T47D (cell line): ENCODE measurements around the gene ADARB2.

Source experiments
- DNase-seq, 2 experiments: peaks; one replicate each; pipeline versions ENCODE4 v3.0.0 to v3.0.0-alpha.2; 2011 to 2012; ENCODE audit warnings: low read depth in 1 of 2, low spot score in 1 of 2
- JUND ChIP-seq: IDR thresholded peaks from 2 replicates; pipeline ENCODE4 v1.6.1; 2012; ENCODE audit warnings: low read depth
- in situ Hi-C: cut with HindIII; loops from 2 replicates; pipeline ENCODE4 v1.10.0; 2016; ENCODE audit warnings: low sequenced_read_pairs, low pct_unique_long_range_greater_than_20kb

The ADARB2 gene

DNA sequence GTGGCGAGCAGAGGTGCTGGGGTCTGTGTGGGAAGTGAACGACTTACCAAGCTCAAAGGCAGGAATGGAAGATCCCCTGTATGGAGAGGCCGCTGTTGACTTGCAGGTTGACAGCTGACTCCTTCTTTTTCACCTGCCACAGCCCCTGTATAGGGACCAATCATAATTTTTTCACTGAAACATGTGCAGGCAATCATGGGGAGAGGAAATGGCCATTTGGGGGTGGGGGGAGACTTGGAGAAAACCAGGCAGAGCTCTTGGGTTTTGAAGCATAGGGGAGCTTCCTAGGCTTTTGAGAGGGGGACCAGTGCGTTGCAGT lies 579.8 kb downstream of the ADARB2 start:
- no peak for DNase-seq
- in situ Hi-C loops: no loop called here
- no peak for TF ChIP-seq JUND

DNA sequence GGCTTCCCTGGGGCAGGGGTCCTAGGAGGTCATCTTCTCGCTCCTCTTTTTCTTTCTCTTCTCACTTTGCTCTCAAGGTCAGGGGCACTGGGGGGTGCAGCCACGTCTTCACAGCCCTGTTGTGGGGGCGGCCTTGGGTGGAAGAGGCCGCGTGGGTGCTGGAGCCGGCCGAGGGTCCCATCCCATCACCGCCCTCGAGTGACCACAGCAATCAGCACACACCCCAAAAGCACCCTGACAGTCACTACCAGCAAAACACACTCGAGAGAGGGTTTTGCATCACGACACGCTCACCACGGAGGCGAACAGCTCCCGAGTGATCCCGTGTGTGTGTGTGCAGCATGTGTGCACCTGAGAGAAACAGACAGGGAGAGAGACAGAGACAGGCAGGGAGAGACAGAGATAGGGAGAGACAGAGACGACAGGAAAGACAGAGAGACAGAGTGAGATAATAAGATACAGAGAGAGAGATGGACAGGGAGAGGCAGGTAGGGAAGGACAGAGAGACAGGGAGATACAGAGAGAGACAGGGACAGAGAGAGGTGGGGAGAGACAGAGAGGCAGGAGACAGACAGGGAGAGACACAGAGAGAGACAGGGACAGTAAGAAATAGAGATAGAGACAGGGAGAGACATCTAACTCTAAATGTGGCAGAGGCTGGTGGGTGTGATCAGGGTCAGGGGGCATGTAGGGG lies 580.3 kb downstream of the ADARB2 start:
- in situ Hi-C loops: no loop called here
- no peak for DNase-seq
- no peak for TF ChIP-seq JUND

DNA sequence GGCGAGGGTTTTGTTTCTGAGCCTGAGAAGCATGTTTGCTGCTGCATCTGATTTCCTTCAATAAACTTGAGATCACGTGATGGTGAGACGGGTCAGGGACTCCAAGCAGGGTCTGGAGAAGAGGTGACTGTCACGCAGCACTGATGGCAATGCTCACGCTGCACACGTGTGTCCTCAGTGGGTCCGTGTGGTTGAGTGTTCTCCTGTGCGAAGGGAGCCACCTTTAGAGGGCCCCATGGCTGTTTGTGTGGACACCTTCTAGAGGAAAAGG lies 580.8 kb downstream of the ADARB2 start:
- TF ChIP-seq JUND: no peak
- in situ Hi-C loops: no loop called here

DNA sequence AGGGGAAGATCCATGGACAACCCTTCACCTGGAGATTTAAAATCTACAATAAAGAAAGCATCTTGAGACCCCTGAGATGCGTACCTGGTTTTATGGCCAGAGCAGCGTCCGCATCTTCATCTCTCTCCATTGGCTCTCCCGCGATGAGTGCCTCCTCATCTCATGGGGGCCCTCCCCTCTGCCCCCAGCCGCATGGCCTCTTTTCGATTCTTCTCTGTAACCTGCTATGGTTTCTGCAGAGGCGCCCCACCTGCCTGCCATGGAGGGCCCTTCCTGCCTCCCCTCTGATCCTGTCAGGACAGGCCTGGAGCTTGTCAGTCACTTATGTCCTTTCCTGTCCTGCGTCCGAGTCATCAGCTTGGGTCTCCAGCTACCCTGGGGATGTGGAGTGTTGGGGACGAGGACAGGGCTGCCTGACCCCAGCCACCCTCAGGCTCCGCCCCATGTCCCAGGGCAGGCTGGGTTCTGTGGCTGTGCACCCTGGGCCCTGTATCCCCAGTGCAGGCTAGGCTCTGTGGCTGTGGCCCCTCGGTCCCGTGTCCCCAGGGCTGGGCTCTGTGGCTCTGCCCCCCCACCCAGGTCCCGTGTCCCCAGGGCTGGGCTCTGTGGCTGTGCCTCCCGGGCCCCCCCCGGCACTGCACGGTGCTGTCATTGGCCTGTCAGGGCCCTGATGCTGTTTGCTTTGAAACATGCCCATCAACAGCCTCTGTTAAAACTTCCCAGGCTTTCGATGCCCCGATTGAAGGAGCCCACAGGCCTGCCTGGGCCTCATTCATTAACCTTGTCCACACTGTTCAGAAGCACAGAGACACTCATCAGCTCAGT lies 581.3 kb downstream of the ADARB2 start:
- TF ChIP-seq JUND: no peak
- in situ Hi-C loops: no loop called here
- no peak for DNase-seq

More for the DNA sequence above, 580.8 kb downstream of the ADARB2 start:
- DNase-seq: no peak

DNA sequence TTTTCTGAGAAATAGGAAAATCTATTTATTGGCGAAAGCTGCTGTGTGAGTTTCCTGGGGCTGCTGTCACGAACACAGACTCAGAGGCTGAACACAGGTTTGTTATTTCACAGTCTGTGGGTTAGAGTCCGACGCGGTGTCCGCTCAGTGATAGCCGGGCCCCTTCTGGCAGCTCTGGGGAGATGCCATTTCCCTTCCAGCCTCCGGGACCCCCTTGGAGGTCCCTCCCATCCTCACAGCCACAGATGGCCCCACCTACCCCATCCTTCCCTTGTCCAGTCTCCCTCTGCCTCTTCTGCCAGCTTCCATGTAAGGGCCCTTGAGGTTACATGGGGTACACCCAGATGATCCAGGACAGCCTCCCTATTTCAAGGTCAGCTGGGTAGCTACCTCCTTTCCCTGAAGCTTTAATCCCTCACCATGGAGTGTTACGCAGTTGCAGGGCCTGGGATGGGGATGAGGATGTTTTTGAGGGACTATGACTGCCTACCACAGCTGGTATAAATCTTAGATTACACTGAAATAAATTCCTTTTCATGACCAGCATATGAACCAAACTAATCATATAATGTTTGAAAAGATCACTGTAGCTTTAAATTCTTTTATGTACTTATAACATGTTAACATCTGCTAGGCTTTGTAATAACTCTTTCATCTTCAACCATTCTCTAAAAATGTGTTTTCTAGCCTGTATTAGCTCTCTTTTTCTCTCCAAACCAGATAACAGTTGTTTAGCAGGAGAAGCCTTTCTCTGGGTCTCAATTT lies 582.6 kb downstream of the ADARB2 start:
- DNase-seq: no peak
- in situ Hi-C loops: no loop called here
- no peak for TF ChIP-seq JUND

DNA sequence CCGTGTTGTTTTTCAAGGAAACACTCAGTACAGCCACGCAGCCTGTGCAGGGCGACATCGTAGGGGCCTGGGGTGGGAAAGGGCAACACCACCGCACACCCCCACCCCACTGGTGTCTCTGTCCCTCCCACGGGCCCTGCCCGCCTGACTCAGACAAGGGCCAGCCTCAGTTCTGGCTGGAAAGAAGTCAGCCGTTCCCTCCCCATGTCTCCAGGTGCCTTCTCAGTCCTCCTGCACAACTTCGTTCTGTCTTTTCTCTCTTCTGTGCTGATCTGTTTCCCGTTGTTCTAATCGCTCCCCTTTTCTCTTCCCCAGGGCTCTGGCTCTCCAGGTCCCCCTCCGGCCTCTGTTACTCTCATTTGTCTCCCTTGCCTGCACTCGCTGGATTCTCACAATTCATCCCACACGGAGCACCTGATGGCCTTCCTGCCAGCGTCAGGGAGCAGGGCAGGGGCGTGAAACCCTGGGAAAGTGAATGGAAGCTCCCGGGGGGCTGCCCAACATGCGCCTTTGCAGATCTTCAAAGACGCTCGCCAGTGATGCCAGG lies 583.4 kb downstream of the ADARB2 start:
- no peak for DNase-seq
- in situ Hi-C loops: no loop called here
- no peak for TF ChIP-seq JUND

DNA sequence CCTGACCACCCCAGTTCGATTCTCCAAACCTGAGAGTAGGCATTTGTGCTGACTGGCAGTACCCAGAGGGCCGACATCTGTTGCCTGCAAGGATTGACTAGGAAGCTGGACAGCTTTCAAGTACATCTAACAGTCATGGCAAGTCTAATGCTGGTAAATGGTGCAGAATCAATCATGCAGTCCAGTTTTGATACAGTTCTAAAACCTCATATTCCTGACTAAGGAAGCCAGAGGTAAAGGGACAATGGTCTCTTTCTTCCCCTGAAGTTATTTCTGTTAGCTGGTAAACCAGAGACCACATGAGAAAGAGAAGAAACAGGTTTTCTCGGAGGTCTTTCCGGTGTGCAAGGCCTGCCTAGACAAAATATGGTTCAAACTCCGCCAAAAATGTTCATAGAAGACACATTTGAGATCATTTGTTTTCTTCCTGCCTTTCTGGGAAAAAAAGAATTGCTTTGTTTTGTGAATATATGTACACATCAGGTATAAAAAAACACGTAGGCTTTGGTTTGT lies 584.0 kb downstream of the ADARB2 start:
- TF ChIP-seq JUND: no peak
- DNase-seq: no peak
- in situ Hi-C loops: no loop called here

DNA sequence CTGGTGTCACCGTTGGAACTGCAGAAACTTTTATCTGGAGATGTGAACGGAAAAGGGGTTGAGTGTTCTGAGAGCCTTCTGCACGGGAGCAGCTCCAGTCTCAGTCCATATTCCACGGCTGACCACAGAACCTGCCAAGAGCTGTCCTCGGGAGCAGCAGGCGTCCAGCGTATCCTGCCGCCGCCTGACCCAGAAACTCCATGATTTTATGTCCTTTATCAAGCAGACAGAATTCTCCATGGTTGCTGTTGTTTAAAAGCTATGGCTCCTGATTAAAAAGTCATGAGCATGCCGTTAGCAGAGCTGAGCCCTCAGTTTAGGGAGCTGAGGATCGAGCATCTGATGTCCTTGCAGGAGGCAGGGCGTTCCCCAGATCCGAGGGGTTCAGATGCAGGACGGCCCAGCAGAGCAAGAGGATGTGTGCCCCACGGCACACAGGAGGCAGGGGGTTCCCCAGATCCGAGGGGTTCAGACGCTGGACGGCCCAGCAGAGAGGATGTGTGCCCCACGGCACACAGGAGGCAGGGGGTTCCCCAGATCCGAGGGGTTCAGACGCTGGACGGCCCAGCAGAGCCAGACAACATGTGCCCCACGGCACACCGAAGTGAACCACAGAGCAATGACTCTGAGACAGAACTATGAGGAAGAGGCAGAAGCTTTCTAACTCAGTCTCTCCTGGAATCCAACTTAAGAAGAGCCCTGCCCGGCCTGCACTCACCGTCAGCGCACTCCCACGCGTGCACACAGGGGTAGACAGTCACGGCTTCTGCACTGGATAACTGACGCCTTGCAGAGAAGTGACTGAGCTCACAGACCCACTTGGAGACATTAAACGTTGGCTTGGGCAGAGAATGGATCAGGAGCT lies 584.7 kb downstream of the ADARB2 start:
- in situ Hi-C loops: no loop called here

DNA sequence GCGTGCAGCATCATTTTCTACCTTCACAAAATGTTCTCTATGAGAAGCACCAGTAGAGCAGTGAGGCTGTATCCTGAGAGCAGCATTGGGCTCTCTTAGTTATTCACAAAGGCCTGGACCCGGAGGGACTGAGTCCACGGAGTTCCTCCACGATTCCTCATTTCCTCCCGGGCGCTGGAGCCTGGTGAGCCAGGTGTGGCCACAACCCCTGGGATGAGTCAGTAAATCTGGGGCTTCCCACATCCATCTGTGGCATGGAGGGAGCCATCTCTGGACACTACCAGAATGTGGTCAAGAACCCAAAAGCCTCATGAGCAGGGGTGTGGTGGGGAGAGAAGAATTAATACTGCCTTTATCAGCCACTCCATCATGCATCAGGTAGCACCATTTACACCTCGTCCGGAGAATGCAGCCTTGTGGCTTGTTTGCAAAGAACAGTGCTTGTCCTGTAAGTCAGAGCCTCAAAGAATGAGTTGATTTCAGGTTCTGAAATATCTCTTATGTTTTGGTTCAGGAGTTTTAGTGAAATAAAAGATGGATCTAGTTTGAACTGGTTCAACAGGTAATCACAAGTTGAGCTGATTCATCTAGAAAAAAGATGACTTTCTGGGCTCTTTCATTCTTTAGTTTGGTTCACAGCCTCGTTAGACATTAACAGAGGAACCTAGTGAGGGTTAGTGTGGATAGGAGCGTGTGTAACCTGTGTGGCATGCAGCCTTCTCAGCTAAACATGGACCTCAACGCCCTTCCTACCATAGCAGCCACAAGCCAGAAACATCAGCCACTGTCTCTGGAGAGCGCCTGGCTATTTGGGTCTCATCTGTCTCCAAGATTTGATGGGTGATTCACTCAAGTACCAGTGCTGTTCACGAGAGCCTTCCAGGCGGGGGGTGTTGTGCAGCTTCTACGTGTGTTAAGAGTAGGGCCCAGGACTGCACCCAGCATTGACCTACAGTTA lies 586.0 kb downstream of the ADARB2 start:
- DNase-seq: no peak
- no peak for TF ChIP-seq JUND
- in situ Hi-C loops: no loop called here

More for the DNA sequence above, 584.7 kb downstream of the ADARB2 start:
- DNase-seq: no peak
- no peak for TF ChIP-seq JUND

DNA sequence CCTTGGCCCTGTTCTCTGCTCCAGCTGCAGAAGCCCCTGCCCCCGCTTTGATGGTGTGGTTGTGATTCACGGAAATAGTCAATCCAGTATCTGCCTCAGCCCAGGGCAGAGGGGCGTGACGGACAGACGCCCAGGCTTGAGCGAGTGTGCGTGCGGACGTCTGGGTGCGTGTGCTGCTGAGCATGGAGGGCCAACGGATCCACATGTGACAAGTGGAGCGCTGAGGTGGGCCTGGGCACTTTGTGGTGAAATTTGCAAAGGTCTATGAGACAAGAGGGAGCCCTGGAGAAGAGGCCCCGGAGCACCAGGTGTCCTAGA lies 586.7 kb downstream of the ADARB2 start:
- in situ Hi-C loops: no loop called here
- no peak for TF ChIP-seq JUND
- DNase-seq: no peak
